GM21423 (cell line): ENCODE data around the gene MCM7.

Experiments used
- ATAC-seq: cut with Tn5 transposase; IDR thresholded peaks from one replicate; pipeline ENCODE4 v1.9.1; 2021; ENCODE audit warnings: mild to moderate bottlenecking, moderate library complexity; ENCODE audit not compliant: unreplicated experiment

Gene MCM7

DNA sequence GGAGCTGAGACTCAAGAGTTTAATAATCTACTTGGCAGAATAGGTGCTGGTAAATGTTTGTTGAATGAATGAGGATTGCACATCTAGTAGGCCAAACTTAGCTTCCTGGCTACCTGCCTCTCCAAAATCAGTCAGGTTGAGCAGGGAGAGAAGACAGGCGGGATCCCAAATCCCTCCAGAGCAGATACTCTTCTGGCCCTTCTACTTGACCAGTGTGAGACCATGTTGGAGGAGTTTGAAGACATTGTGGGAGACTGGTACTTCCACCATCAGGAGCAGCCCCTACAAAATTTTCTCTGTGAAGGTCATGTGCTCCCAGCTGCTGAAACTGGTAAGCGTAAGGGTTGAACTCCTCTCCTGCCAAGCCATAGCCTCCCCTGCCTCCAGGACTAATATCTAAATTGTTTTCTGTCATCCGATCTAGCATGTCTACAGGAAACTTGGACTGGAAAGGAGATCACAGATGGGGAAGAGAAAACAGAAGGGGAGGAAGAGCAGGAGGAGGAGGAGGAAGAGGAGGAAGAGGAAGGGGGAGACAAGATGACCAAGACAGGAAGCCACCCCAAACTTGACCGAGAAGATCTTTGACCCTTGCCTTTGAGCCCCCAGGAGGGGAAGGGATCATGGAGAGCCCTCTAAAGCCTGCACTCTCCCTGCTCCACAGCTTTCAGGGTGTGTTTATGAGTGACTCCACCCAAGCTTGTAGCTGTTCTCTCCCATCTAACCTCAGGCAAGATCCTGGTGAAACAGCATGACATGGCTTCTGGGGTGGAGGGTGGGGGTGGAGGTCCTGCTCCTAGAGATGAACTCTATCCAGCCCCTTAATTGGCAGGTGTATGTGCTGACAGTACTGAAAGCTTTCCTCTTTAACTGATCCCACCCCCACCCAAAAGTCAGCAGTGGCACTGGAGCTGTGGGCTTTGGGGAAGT, 23.4 kb upstream of the MCM7 start:
- ATAC-seq: no peak

DNA sequence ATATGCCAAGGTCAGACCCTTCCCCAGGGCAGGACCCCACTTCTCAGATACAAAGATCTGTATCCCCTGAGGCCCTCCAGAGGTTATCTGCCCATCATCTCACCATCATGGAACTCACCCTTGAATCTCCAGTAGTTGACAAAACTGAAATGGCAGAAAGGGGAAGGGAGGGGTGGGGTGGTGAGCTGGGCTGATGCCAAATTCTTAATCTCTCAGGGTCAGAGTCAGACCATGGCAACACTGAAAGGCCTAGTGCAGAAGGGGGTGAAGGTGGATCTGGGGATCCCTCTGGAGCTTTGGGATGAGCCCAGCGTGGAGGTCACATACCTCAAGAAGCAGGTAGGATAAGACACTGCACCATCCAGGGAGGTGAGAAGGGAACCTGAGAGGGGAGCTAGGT, 21.4 kb upstream of the MCM7 start:
- no peak for ATAC-seq

DNA sequence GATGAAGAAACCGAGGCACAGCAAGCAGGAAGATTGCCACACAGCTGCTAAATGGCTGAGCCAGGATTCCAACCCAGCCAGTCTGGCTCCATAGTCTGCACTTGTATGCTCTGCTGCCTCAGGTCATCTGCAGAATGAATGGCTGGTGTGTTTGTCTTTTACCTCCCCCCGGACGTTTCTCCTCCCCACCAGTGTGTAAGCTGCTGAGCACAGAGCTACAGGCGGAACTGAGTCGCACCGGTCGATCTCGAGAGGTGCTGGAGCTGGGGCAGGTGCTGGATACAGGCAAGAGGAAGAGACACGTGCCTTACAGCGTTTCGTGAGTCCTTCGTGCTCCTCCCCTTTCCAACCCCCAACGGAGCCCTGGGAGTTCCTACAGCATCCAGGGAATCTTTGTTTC, 20.9 kb upstream of the MCM7 start:
- no peak for ATAC-seq

- no peak for ATAC-seq
These were observed 19.5 kb upstream of the MCM7 start for GRCh38 chr7:100120733-100121036.

DNA sequence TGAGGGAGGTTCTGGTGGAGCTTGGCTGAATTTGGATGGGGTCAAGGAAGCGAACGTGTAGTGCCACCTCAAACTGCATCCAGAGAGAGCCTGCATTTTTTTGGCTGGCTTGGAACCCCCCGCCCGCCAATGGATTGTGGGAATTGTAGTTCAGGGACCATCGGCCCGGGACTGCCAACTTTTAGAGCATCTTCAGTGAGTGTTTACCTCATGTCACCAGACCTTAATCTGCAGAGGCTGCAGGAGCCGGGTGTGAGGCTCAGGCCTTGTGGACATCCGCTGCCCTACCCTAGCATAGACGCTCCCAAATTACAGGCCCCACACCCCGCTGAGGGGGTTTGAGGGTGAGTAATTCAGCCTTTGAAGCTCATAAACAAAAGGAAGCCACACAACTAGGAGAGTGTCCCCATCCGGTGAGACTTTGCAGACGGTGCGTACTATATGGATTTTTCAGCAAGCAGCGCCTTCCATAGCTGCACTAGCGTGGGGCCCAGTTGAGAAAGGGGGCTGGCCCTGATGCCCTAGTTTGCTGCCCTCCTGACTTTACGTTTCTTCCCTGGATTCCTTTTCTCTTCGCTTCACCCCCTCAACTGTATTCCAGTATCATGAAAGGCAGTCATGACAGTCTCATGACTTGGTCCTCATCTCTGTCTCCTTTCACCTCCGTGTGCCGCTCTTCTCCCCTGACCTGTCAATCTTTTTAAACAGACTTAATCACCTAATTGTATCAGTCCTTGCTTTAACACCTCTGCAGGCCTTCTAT, 19.0 kb upstream of the MCM7 start:
- ATAC-seq: peak; percentile 30

DNA sequence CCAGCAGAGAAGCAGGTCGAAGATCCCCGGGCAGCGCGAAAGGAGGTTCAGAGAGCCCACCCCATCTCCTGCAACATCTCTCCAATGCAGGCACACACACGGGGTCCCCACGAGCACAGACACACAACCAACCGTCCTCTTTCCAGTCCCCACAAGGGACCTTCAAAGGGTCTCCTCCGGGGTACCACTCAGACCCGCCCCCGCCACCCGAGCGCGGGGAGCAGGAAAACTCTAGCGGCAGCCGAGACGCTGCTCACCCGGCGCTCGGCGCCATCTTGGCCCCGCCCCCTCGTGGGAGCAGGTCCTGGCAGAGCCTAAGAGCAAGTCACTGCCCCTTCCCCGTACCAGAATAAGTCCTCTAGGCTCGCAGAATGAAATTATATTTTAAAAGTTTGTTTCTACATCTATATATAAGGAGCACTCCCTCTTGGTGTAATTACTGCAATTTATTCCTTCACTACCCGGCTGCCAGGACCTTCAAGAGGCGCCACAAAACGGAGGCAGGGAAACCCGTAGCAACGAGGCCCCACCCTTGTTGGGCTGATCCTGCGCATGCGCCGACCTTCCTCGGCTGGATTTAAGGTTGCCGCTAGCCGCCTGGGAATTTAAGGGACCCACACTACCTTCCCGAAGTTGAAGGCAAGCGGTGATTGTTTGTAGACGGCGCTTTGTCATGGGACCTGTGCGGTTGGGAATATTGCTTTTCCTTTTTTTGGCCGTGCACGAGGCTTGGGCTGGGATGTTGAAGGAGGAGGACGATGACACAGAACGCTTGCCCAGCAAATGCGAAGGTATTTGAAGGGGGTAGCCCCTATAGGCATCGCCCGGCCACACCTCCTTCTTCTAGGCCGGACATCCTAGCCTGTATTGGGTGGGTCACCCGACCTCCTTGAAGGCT, 18.1 kb upstream of the MCM7 start, which contains the start of the genes CNPY4 and TAF6:
TSS of gene CNPY4 (plus strand) at position 563 of the 898 bp plus-strand sequence. CDS start at position 674, 111 bp downstream.
TSS of gene TAF6 (minus strand) at position 287 of the 898 bp plus-strand sequence. CDS start 5,149 bp downstream, outside the sequence.
- peak; percentile 69 for ATAC-seq

DNA sequence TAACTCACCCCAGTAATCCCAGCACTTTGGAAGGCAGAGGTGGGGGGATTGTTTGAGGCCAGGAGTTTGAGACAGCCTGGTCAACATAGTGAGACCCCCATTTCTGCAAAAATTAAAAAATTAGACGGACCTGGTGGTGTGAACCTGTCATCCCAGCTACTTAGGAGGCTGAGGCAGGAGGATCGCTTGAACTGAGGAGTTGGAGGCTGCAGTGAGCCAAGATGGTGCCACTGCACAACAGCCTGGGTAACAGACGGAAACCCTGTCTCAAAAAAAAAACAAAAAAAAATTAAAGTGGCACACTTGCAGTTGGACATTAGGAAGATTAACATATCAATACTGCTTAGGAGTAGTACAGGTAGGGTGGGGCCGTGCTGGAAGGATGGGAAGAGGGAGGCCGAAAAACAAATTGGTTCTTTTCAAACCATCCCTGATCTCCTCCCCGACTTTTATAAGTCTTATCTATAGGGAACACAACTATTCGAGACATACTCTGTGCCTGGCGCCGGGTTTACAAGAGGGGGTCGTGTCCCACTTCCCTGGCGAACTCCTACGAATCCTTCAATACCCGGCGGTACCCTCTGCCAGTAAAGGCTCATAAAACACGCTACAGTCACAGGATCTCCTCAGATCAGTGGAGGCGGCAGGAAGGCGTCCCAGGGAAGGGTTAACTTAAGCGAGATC, 17.3 kb upstream of the MCM7 start:
- ATAC-seq: no peak

DNA sequence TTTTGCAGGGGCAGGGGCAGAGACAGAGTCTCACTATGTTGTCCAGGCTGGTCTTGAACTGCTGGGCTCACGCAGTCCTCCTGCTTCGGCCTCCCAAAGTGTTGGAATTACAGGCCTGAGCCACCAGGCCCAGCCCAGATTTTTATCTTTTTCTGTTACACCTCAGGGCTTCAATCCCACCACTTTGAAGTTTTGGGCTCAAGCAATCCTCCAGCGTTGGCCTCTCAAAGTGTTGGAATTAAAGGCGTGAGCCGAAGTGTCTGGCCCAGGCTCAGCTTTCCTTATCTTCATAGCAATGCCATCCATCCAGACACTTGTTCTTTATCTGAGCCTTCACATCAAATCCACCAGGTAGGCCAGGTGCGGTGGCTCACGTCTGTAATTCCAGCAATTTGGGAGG, 13.8 kb upstream of the MCM7 start:
- ATAC-seq: no peak

GRCh38 chr7:100111914-100112313, 10.7 kb upstream of the MCM7 start:
- no peak for ATAC-seq

DNA sequence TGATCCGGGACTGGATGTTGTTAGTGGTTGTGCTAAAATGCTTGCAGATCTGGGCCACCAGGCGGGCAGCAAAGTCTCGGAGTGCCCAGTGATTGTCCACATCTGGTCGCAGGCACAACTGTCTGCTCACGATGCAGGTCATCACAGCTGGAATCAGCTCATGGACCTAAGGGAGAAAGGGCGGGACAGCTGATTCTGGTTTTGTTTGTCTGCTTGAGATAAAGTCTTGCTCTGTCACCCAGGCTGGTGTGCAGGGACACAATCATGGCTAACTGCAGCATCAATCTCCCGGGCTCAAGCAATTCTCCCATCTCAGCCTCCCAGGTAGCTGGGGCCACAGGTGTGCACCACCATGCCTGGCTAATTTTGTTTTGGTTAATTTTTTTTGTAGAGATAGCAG, 10.0 kb upstream of the MCM7 start:
- ATAC-seq: no peak

DNA sequence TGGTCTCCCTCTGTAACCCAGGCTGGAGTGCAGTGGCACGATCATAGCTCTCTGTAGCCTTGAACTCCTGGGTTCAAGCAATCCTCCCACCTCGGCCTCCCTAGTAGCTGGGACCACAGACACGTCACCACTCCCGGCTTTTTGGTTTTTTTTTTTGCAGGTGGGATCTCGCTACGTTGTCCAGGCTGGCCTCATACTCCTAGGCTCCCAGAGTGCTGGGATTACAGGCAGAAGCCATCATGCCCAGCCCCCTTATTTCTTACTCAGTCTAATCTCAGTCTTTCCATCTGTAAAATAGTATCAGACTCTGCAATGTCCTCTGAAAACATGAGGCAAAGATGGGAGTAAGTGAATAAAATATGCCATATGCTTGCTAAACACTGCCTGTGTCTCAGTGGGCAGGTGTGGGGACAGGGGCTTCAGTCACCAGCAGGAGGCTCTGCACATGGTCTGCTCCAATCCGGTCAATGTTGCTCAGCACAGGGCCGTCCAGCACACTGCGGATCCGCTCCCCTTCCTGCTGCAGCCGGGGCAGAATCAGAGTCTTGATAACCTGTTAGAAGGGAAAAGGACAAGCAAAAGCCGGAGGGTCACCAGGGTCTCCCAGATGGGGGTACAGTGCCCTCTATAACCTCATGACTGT, 8.4 kb upstream of the MCM7 start:
- ATAC-seq: no peak

DNA sequence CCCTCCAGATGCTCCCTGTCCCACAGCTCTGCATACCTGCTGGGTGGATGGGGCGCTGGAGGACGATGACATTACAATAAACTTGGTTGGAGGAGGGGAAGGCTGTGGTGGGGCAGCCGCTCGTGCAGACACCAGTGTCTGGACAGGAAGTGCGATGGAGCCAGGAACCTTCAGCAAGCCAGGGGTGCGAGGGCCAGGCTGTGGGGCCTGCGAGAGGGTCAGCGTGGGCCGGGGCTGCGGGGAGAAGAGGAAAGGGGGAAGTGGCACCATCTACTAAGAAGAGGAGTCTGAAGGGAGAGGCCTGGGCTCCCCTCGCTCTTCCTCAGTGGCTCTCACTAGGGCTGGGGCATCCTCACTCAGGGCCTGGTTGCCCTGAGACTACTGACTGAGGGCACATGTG, 6.7 kb upstream of the MCM7 start:
- ATAC-seq: no peak

- no peak for ATAC-seq
These were observed 6.0 kb upstream of the MCM7 start for GRCh38 chr7:100107125-100107737.

GRCh38 chr7:100106633-100107032, 5.4 kb upstream of the MCM7 start:
- no peak for ATAC-seq

- ATAC-seq: no peak
These were observed 4.3 kb upstream of the MCM7 start for GRCh38 chr7:100105534-100105933.

DNA sequence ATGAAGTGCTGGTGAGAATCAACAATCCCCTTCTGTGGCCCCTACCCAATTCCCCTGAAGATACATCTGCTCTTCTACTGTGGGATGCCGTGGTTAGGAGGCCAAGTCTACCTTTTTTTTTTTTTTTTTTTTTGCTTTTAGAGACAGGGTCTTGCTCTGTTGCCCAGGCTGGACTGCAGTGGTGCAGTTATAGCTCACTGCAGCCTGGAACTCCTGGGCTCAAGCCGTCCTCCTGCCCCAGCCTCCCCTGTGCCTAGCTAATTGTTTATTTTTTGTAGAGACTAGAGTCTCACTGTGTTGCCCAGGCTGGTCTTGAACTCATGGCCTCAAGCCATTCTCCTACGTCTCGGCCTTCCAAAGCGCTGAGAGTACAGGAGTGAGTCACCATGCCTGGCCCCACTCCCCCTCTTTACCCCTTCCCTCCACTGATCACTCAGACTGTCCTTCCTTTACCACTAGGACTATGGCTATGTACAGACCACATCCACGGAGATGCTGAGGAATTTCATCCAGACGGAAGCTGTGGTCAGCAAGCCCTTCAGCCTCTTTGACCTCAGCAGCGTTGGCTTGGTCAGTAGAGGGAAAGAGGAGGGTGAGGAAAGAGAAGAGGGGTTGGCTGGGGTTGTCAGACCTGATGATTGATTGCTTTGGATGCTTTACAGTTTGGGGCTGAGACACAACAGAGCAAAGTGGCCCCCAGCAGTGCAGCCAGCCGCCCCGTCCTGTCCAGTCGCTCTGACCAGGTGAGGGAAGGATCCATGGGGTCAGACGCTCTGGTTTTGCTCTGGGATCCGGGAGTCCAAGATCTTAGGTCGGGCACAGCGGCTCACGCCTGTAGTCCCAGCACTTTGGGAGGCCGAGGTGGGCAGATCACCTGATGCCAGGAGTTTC, 2.0 kb upstream of the MCM7 start:
- ATAC-seq: no peak

DNA sequence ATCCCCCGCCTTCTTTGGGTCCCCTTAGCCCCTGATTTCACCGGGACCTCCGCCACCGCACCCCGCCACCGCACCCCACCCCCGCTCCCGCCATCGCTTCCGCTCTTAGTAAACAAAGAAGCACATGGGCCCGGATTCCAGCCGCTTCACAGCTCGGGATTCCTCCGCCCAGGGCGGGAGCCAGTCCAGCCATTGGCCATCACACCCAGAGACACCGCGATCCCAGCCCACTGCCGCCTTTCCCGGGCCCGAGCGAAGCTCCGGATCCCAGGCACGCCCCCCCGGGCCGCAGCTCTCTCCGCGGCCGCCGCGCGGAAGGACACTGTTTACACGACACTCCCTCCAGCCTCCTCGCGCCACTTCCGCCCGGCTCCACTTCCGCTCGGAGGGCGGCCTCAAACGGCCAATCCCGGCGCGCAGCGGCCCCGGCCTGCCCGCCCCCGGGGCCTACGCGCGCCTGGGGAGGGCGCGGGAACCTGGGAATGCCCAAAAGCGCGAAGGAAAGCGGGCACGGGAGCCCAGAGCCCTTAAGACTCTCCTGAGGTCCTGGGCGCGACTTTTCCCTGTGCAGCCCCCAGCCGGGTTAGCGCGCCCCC, 679 bp downstream of the MCM7 start:
- peak; percentile 60 for ATAC-seq

DNA sequence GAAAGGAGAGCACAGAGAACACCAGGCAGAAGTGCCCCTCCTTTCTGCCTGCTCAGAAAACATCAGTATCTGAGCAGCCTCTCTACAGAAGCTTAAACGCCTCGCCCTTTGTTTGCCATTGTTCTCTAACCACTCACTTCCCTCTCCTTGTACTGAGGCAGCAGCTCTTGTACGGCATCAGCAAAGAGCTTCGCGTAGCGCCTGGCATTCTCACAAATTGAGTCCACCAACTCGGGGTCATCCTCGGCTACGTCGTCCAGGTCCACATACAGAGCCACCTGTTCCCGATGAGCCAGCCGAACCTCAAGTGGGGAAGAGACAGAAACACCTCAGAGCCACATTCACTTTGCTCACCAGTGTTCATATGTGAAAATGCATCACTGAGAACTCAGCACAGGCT, 1.7 kb downstream of the MCM7 start:
- no peak for ATAC-seq
